Left ventricle myocardium superior (tissue), 1 donor: ENCODE measurements around the gene C17orf58. TPM values are rescaled to one million over a fixed set of nuclear protein-coding genes. Genes with fewer than 3 reads are reported as not detected.
"Not testable (repeated sequence)": the region's sequence is repeated elsewhere in the genome, so short reads cannot be mapped to it uniquely, and the experiment has no call there.

Experiments used
- ATAC-seq: fragments of 200-7000 bp; cut with Tn5 transposase; one replicate; pipeline ENCODE4 v1.9.1; 2020; ENCODE audit warnings: mild to moderate bottlenecking, moderate library complexity
- DNase-seq: peaks from one replicate; pipeline ENCODE4 v3.0.0-alpha.2; 2020
- intact Hi-C: fragments of 100-400 bp; cut with micrococcal nuclease; formaldehyde crosslinking; loops from one replicate; pipeline ENCODE4 v1.11.0; 2022
- total RNA-seq: library from RNA; stranded (reverse); fragmentation: NEBNext Ultra II Directional; extraction: Animal tissue kit (Norgen Biotek cat#: 25700); gene quantifications from one replicate; pipeline ENCODE4 v1.2.1, GENCODE V29; 2021
- donor health status: DM: no; HTN: yes; CAD: no; lungs with severe emphysema.

C17orf58 gene
- total RNA-seq, 1 donor from 2014 or later, result 5.0 TPM

- DNase-seq (peak; percentile 68), ATAC-seq (peak; percentile 68)
- intact Hi-C loops, result no loop called here
Measured at GRCh38 chr17:68011199-68011665, 15.0 kb upstream of the C17orf58 start.

- DNase-seq, result peak; percentile 62
- intact Hi-C loops, result no loop called here
- peak; percentile 95 for ATAC-seq
Measured at GRCh38 chr17:68006797-68007196, 10.5 kb upstream of the C17orf58 start.

GRCh38 chr17:68004201-68004600 is 7.9 kb upstream of the C17orf58 start:
- no peak for DNase-seq
- intact Hi-C loops, result no loop called here
- no peak for ATAC-seq

- no peak for ATAC-seq
Measured at GRCh38 chr17:67999291-67999911, 3.1 kb upstream of the C17orf58 start.

GRCh38 chr17:67998466-67998865 is 2.2 kb upstream of the C17orf58 start:
- ATAC-seq (no peak), DNase-seq (no peak)
- intact Hi-C loops, result no loop called here

More at GRCh38 chr17:67999291-67999911, 3.1 kb upstream of the C17orf58 start:
- intact Hi-C loops, result no loop called here
- no peak for DNase-seq

GRCh38 chr17:67995570-67996263 is 552 bp downstream of the C17orf58 start:
- ATAC-seq, result peak; percentile 15
- intact Hi-C loops, result no loop called here
- peak; percentile 70 for DNase-seq

GRCh38 chr17:67994817-67995569 is 1.3 kb downstream of the C17orf58 start:
- no peak for DNase-seq
- peak; percentile 15 for ATAC-seq
- intact Hi-C loops, result no loop called here

- peak; percentile 54 for DNase-seq
- peak; percentile 3 for ATAC-seq
- intact Hi-C loops, result no loop called here
Measured at GRCh38 chr17:67993998-67994361, 2.3 kb downstream of the C17orf58 start.

- peak; percentile 94 for DNase-seq
- ATAC-seq, result peak; percentile 81
- intact Hi-C loops, result no loop called here
Measured at GRCh38 chr17:67993153-67993997, 2.9 kb downstream of the C17orf58 start.

- intact Hi-C loops, result no loop called here
- no peak for ATAC-seq
- DNase-seq, result peak; percentile 31
Measured at GRCh38 chr17:67992548-67993152, 3.6 kb downstream of the C17orf58 start.

- DNase-seq (no peak), ATAC-seq (no peak)
- intact Hi-C loops, result no loop called here
Measured at GRCh38 chr17:67990909-67991308, 5.4 kb downstream of the C17orf58 start.

GRCh38 chr17:67983383-67983688 is 12.9 kb downstream of the C17orf58 start:
- no peak for ATAC-seq
- DNase-seq, result no peak
- intact Hi-C loops, result no loop called here

GRCh38 chr17:67982686-67983382 is 13.4 kb downstream of the C17orf58 start:
- no peak for DNase-seq
- intact Hi-C loops, result no loop called here
- no peak for ATAC-seq

- intact Hi-C loops, result no loop called here
- no peak for ATAC-seq
Measured at GRCh38 chr17:67982034-67982640, 14.1 kb downstream of the C17orf58 start.

GRCh38 chr17:67980883-67981282 is 15.4 kb downstream of the C17orf58 start:
- ATAC-seq, intact Hi-C loops, DNase-seq: not testable (repeated sequence)

More at GRCh38 chr17:67982034-67982640, 14.1 kb downstream of the C17orf58 start:
- DNase-seq, result no peak

GRCh38 chr17:67980456-67980855 is 15.8 kb downstream of the C17orf58 start:
- intact Hi-C loops, result no loop called here
- ATAC-seq (no peak), DNase-seq (no peak)

GRCh38 chr17:67976306-67976705 is 20.0 kb downstream of the C17orf58 start:
- DNase-seq, ATAC-seq, intact Hi-C loops: not testable (repeated sequence)

GRCh38 chr17:67974598-67975066 is 21.6 kb downstream of the C17orf58 start:
- DNase-seq (no peak), ATAC-seq (no peak)
- intact Hi-C loops, result no loop called here
